22Rv1 (cell line): ENCODE data around the gene DHX32.

Experiments used
- H3K27ac ChIP-seq: fragments of 450-650 bp; 2 replicates; pipeline ENCODE4 v1.5.1; 2017
- ZFX ChIP-seq: fragments of 450-650 bp; IDR thresholded peaks from 2 replicates; pipeline ENCODE4 v1.6.1; 2017; ENCODE audit warnings: antibody characterized with exemption, borderline replicate concordance
- TF ChIP-seq, protein P1 (sequence below): fragments of 450-650 bp; IDR thresholded peaks from 2 replicates; pipeline ENCODE4 v1.5.1; 2017; ENCODE audit warnings: mild to moderate bottlenecking

DHX32 gene

DNA sequence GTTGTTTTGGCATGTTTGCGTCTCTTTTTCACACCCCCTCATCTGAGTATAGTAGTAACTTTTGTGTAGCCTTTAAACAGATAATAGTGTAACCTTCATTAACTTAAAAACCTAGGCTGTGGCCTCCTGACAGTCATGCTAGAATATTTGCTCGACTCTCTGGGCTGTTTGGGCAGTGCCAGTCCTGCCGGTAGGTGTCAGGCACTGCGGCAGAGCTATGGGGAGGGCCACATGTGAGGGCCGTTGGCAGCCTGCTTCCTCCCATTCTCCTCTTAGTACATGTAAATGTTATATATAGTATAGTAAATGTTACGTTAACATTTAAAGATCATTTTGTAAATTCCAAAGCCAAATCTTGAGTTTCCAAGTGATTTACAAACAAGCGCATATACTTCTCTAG is 31.6 kb downstream of the DHX32 start:
- no peak overlapping the region for H3K27ac ChIP-seq

DNA sequence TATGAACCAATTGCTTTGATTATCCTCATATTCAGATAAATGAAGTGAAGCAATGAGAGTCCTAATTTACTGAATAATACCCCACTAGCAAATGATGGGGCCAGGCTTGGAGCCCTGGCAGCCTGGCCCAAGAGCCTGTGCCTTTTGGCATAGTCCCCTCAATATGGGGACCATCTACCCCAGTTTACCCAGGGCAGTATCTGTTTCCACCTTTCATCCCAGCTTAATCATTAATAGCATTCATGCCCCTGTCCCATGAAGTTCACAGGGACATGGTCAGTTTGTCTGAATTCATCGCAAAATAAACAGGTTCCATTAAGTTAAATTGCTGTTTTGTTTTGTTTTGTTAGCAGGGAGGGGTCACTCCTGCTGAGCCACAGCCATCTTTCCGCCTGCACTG is 32.2 kb downstream of the DHX32 start:
- no peak for TF ChIP-seq ZFX
- TF ChIP-seq, protein P1, sequence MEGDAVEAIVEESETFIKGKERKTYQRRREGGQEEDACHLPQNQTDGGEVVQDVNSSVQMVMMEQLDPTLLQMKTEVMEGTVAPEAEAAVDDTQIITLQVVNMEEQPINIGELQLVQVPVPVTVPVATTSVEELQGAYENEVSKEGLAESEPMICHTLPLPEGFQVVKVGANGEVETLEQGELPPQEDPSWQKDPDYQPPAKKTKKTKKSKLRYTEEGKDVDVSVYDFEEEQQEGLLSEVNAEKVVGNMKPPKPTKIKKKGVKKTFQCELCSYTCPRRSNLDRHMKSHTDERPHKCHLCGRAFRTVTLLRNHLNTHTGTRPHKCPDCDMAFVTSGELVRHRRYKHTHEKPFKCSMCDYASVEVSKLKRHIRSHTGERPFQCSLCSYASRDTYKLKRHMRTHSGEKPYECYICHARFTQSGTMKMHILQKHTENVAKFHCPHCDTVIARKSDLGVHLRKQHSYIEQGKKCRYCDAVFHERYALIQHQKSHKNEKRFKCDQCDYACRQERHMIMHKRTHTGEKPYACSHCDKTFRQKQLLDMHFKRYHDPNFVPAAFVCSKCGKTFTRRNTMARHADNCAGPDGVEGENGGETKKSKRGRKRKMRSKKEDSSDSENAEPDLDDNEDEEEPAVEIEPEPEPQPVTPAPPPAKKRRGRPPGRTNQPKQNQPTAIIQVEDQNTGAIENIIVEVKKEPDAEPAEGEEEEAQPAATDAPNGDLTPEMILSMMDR, result no peak
- no peak overlapping the region for H3K27ac ChIP-seq

More for the DNA sequence above, 31.6 kb downstream of the DHX32 start:
- TF ChIP-seq ZFX, result no peak
- TF ChIP-seq, protein P1, result no peak

DNA sequence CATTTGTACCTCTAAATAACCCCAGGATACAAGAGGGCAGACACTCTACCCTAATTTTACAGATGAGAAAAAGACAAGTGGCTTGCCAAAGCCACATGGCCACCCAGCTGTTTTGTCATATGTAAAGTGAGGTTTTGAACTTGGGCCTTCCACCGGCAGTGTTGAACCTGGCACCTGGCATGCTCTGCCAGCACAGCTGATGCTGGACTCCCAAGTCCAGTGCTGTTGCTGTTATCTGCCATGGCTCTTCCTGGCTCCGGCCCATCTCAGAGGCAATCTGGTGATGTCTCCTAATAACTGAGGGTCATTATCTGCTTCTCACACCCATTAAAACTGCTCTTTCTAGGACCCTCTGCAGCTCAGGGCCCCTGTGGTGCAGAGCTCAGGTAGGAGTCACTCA is 32.7 kb downstream of the DHX32 start:
- no peak overlapping the region for H3K27ac ChIP-seq
- no peak for TF ChIP-seq ZFX
- TF ChIP-seq, protein P1, result no peak

DNA sequence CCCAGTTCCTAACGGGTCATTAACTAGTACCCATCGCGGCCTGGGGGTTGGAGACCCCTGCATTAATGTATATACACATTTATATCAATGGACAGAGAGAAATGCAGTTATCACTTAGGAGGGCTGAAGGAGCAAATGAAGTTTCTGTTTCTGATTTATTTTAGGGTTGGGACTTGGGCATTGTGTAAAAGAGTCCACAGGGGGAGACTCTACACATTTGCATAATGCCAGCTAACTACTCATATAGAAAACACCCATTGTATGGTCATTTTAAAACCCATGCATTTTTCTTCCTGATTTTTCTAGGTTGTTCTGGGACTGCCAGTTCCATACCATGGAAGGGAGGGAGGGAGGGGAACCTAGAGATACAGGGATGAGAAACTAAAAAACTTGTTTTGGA is 34.2 kb downstream of the DHX32 start:
- TF ChIP-seq, protein P1, result no peak
- TF ChIP-seq ZFX, result no peak

DNA sequence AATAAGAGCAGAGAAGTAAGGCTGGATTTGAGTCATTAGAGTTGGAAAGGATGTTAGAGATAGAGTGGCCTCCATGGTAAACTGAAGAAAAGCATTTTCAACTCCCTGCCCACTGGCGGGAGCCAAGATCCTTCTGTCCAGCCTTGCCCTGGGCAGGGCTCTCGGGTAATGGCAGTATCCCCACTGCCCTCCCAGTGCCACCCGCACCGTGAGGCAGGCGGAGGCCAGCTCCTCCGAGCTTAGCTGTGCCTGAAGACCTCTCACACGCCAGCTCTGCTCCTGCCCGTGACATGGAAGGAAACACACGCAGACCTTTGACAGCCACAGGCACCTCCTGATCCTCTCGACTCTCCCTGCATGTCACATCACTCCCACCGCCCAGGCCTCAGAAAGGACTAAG is 35.5 kb downstream of the DHX32 start:
- no peak overlapping the region for H3K27ac ChIP-seq
- no peak for TF ChIP-seq ZFX
- TF ChIP-seq, protein P1, result no peak

More for the DNA sequence above, 34.2 kb downstream of the DHX32 start:
- no peak overlapping the region for H3K27ac ChIP-seq

DNA sequence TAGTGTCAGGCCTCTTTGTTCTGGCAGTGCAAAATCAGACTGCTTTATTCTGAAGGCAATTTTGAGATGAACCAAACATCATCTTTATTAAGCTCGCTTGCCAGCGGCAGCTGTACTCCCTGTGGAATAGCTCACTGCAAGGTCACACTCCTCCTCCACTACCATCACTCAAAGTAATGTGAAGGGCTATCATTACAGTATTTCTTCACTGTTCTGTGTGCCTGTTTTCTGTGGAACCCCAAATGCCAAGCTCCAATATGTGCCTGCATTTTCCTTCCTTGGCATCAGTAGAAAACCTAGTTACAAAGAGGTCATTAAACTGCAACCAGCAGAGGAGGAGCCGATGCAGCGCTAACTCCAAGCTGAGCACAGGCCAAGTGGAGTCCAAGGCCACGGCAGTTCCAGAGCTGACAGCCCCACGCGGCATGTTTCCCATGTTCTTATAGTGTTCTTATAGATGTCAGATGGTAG is 36.3 kb downstream of the DHX32 start:
- no peak for TF ChIP-seq ZFX
- TF ChIP-seq, protein P1, result no peak

DNA sequence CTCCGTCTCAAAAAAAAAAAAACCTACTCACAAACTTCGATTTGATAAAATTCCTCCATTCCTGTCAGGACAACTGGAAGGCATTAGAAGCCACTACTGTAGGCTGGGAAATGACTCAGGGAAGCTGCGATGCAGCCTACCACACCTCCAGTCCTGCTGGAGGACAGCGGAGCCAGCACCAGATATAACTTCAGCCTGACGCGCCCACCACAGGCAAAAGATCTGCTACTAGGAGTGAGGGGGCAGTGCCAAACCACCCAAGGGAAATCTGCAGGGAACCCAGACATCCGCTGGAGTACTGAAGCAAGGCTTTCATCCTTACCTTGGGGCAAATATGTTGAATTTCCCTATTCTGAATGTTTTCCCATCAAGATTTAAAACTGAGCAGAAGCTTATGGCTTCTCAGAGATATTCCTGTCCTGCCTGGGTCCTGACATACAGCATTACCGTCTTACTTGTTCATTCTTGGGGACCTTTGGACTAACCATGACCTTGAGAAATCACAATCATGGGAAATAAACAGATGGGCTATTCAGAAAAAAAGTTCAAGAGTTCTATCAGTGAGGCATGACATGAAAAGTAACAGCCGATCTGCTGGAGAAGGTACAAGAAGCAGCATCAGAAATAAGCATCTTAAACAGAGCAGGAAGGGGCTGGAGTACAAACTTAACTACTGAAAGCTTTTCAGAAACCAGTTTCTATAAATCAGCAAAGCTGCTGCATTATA is 37.3 kb downstream of the DHX32 start:
- no peak overlapping the region for H3K27ac ChIP-seq
- TF ChIP-seq, protein P1, result no peak
- no peak for TF ChIP-seq ZFX

More for the DNA sequence above, 36.3 kb downstream of the DHX32 start:
- no peak overlapping the region for H3K27ac ChIP-seq
